GM12864 (cell line): ENCODE data around the gene NR6A1.

ENCODE experiments used
- DNase-seq: peaks from one replicate; pipeline ENCODE4 v3.0.0-alpha.2; 2011; ENCODE audit warnings: low read depth
- H3K4me3 ChIP-seq: 2 replicates; pipeline ENCODE4 v1.5.1; 2011; ENCODE audit warnings: mild to moderate bottlenecking, low read depth, low read length, control low read depth
- TF ChIP-seq, protein P1 (sequence below): IDR thresholded peaks from 2 replicates; pipeline ENCODE4 v1.5.1; 2011; ENCODE audit warnings: low read depth, mild to moderate bottlenecking, moderate library complexity, low read length, control low read depth, inconsistent platforms; ENCODE audit errors: missing control alignments

Gene NR6A1

DNA sequence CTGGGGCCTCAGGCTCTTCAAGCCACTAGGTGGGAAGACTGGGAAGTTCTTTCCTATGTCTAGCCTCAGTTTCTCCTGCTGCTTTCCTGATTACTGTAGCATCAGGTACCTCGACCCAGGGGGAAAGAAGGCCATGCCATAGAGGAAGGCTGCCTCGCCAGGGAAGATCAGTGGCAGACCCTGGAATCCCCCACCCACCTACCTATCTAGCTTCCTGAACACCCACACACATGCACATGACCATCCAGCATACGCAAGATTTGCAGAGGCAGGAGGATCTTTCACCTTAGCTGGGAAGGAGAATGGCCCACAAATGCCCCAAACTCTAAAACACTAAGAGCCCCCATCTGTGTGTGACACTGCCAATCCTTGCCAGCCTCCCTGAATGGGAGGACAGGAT lies 271.9 kb downstream of the NR6A1 start:
- DNase-seq = no peak
- H3K4me3 ChIP-seq = no peak overlapping the region
- TF ChIP-seq, protein P1, sequence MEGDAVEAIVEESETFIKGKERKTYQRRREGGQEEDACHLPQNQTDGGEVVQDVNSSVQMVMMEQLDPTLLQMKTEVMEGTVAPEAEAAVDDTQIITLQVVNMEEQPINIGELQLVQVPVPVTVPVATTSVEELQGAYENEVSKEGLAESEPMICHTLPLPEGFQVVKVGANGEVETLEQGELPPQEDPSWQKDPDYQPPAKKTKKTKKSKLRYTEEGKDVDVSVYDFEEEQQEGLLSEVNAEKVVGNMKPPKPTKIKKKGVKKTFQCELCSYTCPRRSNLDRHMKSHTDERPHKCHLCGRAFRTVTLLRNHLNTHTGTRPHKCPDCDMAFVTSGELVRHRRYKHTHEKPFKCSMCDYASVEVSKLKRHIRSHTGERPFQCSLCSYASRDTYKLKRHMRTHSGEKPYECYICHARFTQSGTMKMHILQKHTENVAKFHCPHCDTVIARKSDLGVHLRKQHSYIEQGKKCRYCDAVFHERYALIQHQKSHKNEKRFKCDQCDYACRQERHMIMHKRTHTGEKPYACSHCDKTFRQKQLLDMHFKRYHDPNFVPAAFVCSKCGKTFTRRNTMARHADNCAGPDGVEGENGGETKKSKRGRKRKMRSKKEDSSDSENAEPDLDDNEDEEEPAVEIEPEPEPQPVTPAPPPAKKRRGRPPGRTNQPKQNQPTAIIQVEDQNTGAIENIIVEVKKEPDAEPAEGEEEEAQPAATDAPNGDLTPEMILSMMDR = no peak

DNA sequence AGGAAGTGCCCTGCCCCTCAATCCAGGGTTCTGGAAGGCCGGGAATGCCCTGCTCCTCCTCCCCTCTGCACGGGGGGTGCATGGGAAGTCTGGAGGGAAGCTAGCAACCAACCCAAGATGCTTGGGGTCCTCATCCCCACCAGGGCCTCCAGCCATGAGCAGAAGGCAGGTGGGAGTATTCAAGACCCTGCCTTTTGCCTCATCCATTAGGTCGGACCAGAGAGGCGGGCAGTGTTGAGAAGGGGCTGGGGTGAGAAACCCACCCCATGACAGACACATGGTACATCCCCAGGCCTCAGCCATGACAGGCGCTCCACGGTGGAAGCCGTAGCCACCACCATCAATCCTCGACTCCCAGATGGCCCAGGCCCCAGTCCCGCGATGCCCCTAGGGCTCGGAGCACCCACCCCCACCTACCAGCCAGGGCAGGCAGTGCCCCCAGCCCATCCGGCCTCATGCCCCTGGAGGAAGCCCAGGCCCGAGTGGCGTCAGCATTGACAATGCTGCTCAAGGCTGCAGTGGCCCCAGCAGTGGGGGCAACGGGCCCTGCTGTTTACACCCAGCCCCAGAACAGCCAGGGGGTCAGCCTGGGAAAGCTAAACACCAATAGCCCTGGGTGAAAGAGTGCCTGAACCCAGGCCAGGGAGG lies 272.5 kb downstream of the NR6A1 start:
- TF ChIP-seq, protein P1 = no peak
- no peak overlapping the region for H3K4me3 ChIP-seq
- no peak for DNase-seq

DNA sequence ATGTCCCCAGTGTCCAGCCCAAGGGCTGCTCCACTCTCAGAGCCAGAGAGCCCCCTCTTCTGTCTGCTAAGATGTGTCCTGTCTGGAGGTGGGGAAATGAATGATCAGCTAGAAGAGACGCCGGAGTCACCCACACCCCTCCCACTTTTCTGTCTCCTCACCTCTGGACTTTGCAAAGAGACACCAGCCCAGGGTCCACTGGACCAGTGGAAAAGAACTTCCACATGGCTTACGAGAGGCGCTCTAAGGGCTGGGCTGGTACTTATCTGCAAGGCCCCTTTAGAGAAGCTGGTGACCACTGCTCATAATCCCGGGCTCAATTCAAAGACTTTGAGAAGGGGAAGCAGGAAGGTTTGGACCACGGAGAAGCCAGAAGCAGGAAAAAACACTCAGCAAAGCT lies 273.1 kb downstream of the NR6A1 start:
- TF ChIP-seq, protein P1 = no peak
- H3K4me3 ChIP-seq = no peak overlapping the region
- DNase-seq = no peak

DNA sequence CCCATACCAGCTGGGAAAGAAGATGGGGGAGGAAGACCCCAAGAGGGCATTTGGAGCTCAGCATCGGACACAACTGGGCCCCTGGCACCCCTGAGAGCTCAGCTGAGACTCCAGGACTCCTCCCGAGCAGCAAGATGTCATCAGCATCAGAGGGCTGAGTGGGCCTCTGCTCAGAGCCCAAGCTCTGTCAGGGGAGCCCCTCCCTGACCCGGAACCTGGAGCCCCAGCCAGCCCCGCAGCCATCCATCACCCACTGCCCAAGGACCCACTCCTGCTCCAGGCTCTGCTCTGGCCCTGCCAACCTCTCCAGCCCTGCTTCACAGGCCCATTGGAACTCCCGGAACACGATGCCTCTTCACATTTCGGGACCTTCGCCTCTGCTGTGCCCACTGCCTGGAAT lies 273.7 kb downstream of the NR6A1 start:
- TF ChIP-seq, protein P1 = no peak

DNA sequence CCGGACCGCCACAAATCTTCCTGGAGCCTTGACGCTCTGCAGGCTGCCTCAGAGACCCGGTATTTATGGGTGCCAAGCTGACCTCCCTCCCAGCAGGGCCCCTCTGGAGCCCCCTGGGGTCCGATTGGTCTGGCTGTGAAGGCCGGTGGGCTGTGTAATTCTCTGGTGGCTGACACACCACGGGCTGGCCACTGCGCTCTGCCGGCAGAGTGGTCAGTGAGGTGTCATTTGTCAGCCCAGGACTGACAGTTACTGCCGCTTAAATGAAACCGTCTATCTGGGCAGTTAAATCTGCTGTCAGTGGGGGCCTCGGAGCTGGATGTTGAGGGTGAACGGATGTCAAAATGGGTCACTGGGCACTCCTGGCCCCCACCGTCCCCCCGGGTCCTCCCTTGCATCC lies 274.6 kb downstream of the NR6A1 start:
- TF ChIP-seq, protein P1 = no peak
- H3K4me3 ChIP-seq = no peak overlapping the region

More for the DNA sequence above, 273.7 kb downstream of the NR6A1 start:
- DNase-seq = no peak
- H3K4me3 ChIP-seq = no peak overlapping the region

DNA sequence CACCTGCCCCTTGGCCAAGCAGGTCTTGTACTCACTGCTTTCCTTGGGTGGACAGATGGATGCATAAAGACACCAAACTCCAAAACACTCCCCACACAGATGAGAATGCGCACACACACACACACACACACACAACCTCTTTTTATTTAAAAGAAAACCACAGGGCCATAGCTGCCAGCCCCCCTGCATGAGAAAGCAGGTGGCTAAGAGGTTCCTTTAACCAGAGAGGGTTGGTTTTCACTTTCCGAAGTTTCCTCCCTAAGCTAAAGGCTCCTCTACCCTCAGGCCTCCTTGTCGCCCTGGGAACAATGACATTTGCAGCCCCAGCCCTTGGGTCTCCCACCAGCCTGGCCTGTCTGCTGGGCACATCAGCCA lies 275.0 kb downstream of the NR6A1 start:
- no peak overlapping the region for H3K4me3 ChIP-seq
- no peak for DNase-seq
- TF ChIP-seq, protein P1 = no peak

More for the DNA sequence above, 274.6 kb downstream of the NR6A1 start:
- DNase-seq = no peak
